ENCODE results near the gene OR9A2. TPM values are rescaled to one million over a fixed set of nuclear protein-coding genes. Genes with fewer than 3 reads are reported as not detected.

Gene OR9A2, protein sequence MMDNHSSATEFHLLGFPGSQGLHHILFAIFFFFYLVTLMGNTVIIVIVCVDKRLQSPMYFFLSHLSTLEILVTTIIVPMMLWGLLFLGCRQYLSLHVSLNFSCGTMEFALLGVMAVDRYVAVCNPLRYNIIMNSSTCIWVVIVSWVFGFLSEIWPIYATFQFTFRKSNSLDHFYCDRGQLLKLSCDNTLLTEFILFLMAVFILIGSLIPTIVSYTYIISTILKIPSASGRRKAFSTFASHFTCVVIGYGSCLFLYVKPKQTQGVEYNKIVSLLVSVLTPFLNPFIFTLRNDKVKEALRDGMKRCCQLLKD
- total RNA-seq = not detected in 2 replicates

GRCh38 chr7:143027032-143027431 is at the start of gene OR9A2:
TSS of gene OR9A2 (minus strand) at chr7:143027132. CDS start at chr7:143027132, 0 bp downstream.
- intact Hi-C loops (cut with micrococcal nuclease) = no loop called here

DNA sequence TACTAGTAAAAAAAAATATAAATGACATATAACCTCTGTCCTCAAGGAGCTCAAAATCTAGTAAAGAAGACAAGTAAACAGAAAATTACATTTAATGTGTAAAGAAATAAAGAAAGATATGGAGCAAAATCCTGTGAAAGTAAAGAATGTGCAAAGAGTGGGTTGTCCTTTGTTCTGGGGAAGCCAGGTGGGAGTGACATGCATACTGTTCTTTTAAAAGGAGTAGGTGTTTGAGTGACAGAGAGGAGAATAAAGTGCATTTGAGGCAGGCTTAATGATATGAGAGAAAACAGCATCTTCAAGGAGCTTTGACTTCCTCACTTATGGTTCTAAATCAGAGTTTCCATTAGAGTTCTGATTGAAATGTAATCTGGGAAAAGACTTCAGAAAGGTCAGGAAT is 47.2 kb upstream of the OR9A2 start:
- intact Hi-C loops (cut with micrococcal nuclease) = no loop called here

- intact Hi-C loops (cut with micrococcal nuclease) = no loop called here
These were observed 46.6 kb upstream of the OR9A2 start for GRCh38 chr7:143073556-143073955.

DNA sequence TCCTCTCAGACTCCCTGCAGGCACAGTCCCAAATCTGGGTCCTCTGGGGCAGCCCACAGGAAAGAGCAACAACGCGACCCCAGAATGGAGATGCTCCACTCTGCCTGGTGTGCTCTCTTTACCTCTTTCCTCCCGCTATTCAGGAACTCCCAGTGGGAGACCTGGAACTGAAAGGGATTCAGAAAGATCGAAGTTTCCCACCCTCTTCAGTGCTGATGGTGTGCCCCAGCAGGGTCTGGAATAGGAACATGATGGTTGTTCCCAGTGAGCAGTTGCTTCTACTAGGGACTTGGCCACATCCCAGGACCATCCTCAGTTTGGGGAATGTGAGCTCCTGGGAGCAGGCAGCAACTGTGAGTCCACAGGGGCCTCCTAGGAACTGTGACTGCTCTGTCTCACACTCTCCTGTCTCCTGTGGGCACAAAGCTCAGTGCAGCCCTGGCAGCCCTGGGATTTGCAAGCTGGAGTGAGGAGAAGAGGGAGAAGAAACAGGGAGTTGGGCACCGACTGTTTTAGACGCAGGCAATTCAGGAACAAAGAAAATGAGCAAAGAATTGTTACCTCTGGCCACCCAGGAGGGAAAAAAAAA is 43.1 kb upstream of the OR9A2 start:
- intact Hi-C loops (cut with micrococcal nuclease) = no loop called here

GRCh38 chr7:143068446-143068845 is 41.5 kb upstream of the OR9A2 start:
- intact Hi-C loops (cut with micrococcal nuclease) = no loop called here

GRCh38 chr7:143063741-143064140 is 36.8 kb upstream of the OR9A2 start:
- intact Hi-C loops (cut with micrococcal nuclease) = no loop called here

DNA sequence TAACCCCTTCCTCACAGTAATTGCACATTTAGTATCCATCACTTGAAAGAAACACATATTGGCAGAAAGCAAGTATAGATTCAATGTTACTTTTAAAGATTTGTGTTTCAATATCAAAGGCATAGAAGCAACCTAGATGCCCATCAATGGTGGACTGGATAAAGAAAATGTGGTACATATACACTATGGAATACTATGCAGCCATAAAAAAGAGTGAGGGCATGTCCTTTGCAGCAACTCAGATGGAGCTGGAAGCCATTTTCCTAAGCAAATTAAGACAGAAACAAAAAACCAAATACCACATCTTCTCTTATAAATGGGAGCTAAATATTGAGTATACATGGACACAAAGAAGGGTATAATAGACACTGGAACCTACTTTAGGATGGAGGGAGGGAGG is 28.8 kb upstream of the OR9A2 start:
- intact Hi-C loops (cut with micrococcal nuclease) = no loop called here

DNA sequence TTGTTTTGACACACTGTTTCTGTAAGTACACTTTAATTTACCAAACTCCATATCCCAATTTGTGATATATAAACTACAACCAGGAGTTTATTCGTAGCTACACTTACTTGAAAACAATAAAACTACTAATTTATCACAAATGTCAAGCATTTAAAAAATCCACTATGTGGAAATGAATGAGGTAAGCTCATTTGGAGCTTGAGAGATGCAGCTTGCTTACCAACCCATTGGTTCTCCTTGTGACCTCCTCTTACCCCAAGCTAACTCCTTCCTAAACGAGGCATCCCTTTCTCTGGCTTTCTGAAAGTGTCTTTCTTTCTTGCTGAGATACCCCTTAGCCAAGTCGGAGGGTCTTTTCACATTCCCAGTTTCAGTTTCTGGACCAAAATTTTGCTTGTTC is 27.7 kb upstream of the OR9A2 start:
- intact Hi-C loops (cut with micrococcal nuclease) = no loop called here

- intact Hi-C loops (cut with micrococcal nuclease) = no loop called here
These were observed 25.1 kb upstream of the OR9A2 start, which contains the start of gene OR6V1 for GRCh38 chr7:143052041-143052440. TSS of gene OR6V1 (plus strand) at chr7:143052341. CDS start at chr7:143052341, 0 bp downstream.

GRCh38 chr7:143050931-143051330 is 24.0 kb upstream of the OR9A2 start:
- intact Hi-C loops (cut with micrococcal nuclease) = no loop called here

GRCh38 chr7:143049362-143049761 is 22.4 kb upstream of the OR9A2 start:
- intact Hi-C loops (cut with micrococcal nuclease) = no loop called here

GRCh38 chr7:143048827-143049226 is 21.9 kb upstream of the OR9A2 start:
- intact Hi-C loops (cut with micrococcal nuclease) = no loop called here

DNA sequence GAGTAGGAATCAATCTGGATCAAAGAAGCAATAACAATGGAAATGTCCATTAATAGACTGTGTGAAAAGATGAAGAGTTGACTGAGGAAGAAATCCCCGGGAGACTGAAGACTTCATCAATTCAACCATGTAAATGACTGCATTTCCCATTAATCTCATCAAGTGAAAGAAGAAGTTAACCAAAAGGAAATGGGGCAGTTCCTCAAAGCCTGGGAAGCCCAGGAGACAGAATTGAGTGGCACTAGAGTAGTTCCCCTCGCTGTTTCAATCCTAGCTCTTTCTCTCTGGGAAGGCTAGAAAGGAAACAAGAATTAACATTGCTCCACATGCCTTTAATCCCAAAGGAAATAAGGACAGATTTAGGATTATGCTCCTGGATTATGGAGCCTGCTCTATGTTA is 20.4 kb upstream of the OR9A2 start:
- intact Hi-C loops (cut with micrococcal nuclease) = no loop called here

DNA sequence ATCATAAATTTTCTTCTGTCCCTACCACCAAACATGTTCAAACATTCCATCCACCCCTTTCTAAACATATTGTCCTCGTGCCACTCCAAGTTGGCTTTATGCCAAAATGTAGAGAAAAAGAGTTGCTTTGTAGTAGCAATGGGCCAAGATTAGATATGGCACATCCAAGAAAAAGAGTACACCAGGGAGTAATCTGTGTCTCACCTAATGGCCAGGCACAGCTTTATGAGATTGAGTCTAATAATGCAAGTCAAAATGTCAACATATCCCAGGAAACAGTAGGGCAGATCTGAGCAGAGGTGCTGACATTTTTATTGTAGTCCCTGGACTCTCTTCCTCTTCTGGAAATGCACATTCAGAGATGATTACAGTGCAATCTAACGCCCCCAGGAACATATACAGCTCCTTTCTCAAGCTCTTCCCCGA is 19.5 kb upstream of the OR9A2 start:
- intact Hi-C loops (cut with micrococcal nuclease) = no loop called here

GRCh38 chr7:143043391-143043790 is 16.5 kb upstream of the OR9A2 start:
- intact Hi-C loops (cut with micrococcal nuclease) = no loop called here

DNA sequence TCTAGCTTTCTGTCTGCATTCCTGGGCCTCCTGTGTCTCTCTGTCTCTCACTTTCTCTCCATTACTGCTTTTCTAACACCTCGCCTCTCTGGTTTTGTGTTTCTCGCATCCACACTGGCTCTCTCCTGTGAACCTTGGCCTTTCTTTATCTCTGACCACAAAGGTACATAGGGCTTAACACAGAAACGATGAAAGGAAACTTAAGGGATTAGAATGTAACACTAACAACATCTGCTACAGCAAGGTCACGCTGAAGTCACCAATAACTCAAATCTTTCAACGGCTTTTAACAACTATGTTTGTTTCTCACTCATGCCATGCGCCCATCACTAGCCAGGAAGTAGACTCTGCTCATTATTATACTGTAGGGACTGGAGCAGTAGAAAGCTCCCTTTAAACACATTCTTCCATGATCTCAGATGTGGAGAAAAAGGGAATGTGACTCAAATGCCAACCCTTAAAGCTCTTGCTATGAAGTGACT is 15.9 kb upstream of the OR9A2 start:
- intact Hi-C loops (cut with micrococcal nuclease) = no loop called here

DNA sequence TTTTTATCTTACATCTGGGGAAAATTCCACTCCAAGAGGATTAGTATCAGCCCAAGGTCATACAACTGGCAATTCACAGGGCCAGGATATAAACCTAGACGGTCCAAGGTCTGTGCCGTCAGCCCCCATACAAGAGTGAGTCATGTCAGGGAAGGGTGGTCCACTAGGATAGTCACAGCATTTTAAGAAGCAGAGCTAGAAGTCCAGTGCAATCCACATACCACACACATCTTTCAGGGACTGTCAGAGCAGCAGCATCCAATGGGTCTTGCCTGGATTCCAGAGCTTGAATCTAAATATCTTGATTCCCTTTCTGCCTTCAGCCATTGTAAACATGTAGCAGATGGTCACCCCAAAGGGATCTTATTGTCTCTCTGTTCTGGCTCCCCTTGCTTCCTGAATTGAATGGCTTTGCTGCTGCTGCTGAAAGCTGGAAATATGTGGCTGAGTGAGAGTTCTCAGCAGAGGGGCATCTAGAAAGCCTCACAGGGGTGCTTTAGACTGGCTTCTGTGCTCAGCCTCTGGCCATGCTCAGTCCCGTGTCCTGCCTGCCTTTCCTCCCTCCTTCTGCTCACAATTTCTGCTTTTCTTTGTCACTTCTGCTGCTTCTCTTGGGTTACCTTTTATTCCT is 15.3 kb upstream of the OR9A2 start:
- intact Hi-C loops (cut with micrococcal nuclease) = no loop called here

- intact Hi-C loops (cut with micrococcal nuclease) = no loop called here
These were observed 14.4 kb upstream of the OR9A2 start for GRCh38 chr7:143041346-143041745.

- intact Hi-C loops (cut with micrococcal nuclease) = no loop called here
These were observed 13.3 kb upstream of the OR9A2 start for GRCh38 chr7:143040209-143040715.

DNA sequence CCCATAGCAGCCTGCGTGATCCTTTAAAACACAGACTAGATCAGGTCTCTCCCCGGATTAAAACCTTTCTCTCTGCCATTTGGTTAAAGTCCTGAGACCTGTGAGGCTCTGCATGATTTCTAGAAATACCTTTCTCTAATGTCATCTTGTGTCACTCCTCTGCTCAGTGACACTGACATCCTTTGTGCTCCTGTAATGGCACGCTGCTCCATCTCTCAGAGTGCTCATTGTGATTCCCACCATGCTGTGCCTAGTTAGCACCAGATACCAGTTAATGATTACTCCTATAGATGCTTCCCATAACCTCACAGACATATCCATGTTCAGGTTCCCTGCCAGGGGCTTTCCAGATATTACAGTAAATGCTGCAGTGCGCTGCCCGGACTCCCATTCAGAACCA is 11.7 kb upstream of the OR9A2 start:
- intact Hi-C loops (cut with micrococcal nuclease) = no loop called here

GRCh38 chr7:143027683-143028082 is 751 bp upstream of the OR9A2 start:
- intact Hi-C loops (cut with micrococcal nuclease) = no loop called here

DNA sequence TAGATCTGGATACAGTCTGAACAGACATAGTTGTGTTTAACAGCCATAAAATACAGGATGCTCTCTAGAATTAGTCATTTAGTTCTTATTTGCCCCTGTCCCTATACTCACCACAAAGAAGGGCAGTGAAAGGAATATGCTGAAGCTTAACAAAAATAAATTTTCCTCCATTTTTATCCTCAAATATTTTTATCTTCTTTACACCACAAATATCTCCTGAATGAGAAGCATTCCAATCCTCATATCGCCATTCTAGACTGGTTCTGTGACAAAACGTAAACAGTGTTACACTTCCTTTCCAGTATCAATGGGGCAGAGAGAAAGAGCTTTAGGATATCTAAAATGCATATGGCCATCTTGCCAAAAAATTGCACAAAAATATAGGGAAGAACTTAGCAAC is 1.6 kb downstream of the OR9A2 start:
- intact Hi-C loops (cut with micrococcal nuclease) = no loop called here

Data from T-helper 1 cell treated with Interleukin-12 subunit alpha and Interleukin-12 subunit beta and Interleukin-4 antibody, amounts not matched to agents 30 ng/mL and 1 ng/mL, for 36 hours (primary cell).